IPS-18c (cell line): ENCODE results near the gene TSEN34.
A peak's percentile ranks its signal among the peaks of the same experiment; 100 is the strongest.
"Not testable (repeated sequence)": the region's sequence is repeated elsewhere in the genome, so short reads cannot be mapped to it uniquely, and the experiment has no call there.

Experiments used
- H3K4me3 ChIP-seq: 2 replicates; pipeline ENCODE4 v1.7.0; 2013; ENCODE audit warnings: low read depth, mild to moderate bottlenecking, low read length, moderate library complexity; ENCODE audit not compliant: insufficient read depth
- H3K9me3 ChIP-seq: one replicate; pipeline ENCODE4 v1.6.1; 2013; ENCODE audit warnings: mild to moderate bottlenecking, low read length, moderate library complexity; ENCODE audit not compliant: control insufficient read depth, insufficient read depth

The TSEN34 gene

GRCh38 chr19:54197121-54197520, 6.0 kb downstream of the TSEN34 start:
- Histone ChIP-seq H3K4me3 (no peak overlapping the region), H3K9me3 (no peaks in the 10 kb centered on the region)

GRCh38 chr19:54199401-54199800, 8.3 kb downstream of the TSEN34 start:
- no peaks in the 10 kb centered on the region for H3K9me3 ChIP-seq
- no peak overlapping the region for H3K4me3 ChIP-seq

- Histone ChIP-seq H3K9me3 (no peaks in the 10 kb centered on the region), H3K4me3 (peak overlapping the region; percentile 95)
These were observed 10.1 kb downstream of the TSEN34 start for GRCh38 chr19:54201172-54201701.

- H3K9me3 ChIP-seq: no peaks in the 10 kb centered on the region
- peak overlapping the region; percentile 95 for H3K4me3 ChIP-seq
These were observed 10.9 kb downstream of the TSEN34 start for GRCh38 chr19:54201980-54202379.

- Histone ChIP-seq H3K9me3 (no peaks in the 10 kb centered on the region), H3K4me3 (no peak overlapping the region)
These were observed 12.1 kb downstream of the TSEN34 start for GRCh38 chr19:54203151-54203611.

- H3K4me3 ChIP-seq: no peak overlapping the region
- no peaks in the 10 kb centered on the region for H3K9me3 ChIP-seq
These were observed 13.8 kb downstream of the TSEN34 start for GRCh38 chr19:54204767-54205468.

- Histone ChIP-seq H3K4me3 (no peak overlapping the region), H3K9me3 (no peaks in the 10 kb centered on the region)
These were observed 15.1 kb downstream of the TSEN34 start for GRCh38 chr19:54206030-54206830.

GRCh38 chr19:54206831-54207177, 15.7 kb downstream of the TSEN34 start:
- Histone ChIP-seq H3K4me3 (no peak overlapping the region), H3K9me3 (no peaks in the 10 kb centered on the region)

GRCh38 chr19:54207193-54207592, 16.1 kb downstream of the TSEN34 start:
- not testable (repeated sequence) for H3K9me3 ChIP-seq, H3K4me3 ChIP-seq

- no peaks in the 10 kb centered on the region for H3K9me3 ChIP-seq
- no peak overlapping the region for H3K4me3 ChIP-seq
These were observed 16.5 kb downstream of the TSEN34 start for GRCh38 chr19:54207676-54207982.

- H3K9me3 ChIP-seq: no peaks in the 10 kb centered on the region
- H3K4me3 ChIP-seq: no peak overlapping the region
These were observed 17.1 kb downstream of the TSEN34 start for GRCh38 chr19:54207983-54208783.

GRCh38 chr19:54208784-54209057, 17.6 kb downstream of the TSEN34 start:
- no peak overlapping the region for H3K4me3 ChIP-seq

GRCh38 chr19:54209058-54209810, 18.1 kb downstream of the TSEN34 start:
- no peak overlapping the region for H3K4me3 ChIP-seq

More at GRCh38 chr19:54208784-54209057, 17.6 kb downstream of the TSEN34 start:
- H3K9me3 ChIP-seq: no peaks in the 10 kb centered on the region

GRCh38 chr19:54209811-54210494, 18.8 kb downstream of the TSEN34 start:
- Histone ChIP-seq H3K9me3 (no peaks in the 10 kb centered on the region), H3K4me3 (no peak overlapping the region)

More at GRCh38 chr19:54209058-54209810, 18.1 kb downstream of the TSEN34 start:
- H3K9me3 ChIP-seq: no peaks in the 10 kb centered on the region

- Histone ChIP-seq H3K4me3 (no peak overlapping the region), H3K9me3 (no peaks in the 10 kb centered on the region)
These were observed 20.1 kb downstream of the TSEN34 start for GRCh38 chr19:54211235-54211634.

GRCh38 chr19:54214217-54214616, 23.1 kb downstream of the TSEN34 start:
- H3K9me3 ChIP-seq, H3K4me3 ChIP-seq: not testable (repeated sequence)

GRCh38 chr19:54214734-54215133, 23.6 kb downstream of the TSEN34 start:
- H3K9me3 ChIP-seq: not testable (repeated sequence)

More at GRCh38 chr19:54214734-54215133, 23.6 kb downstream of the TSEN34 start:
- not testable (repeated sequence) for H3K4me3 ChIP-seq
